Measurements from ENCODE around the gene PLCL1.

GRCh38 chr2:197839327-197839726 is 34.9 kb downstream of the PLCL1 start:
- TF ChIP-seq BACH2 (CRISPR knock-in tag; IDR thresholded peaks at IDR 0.05; ENCODE audit: borderline replicate concordance) (no peak), RARB (CRISPR knock-in tag; IDR thresholded peaks at IDR 0.05) (no peak), ZFP30 (CRISPR knock-in tag; IDR thresholded peaks at IDR 0.05) (no peak)

All from SK-N-SH treated with all-trans-retinoic acid at 6 μM for 48 hours (cell line).